Measurements from ENCODE around the gene FILIP1.

- TF ChIP-seq POLR2A (IDR thresholded peaks at IDR 0.05) (no peak), CTCF (IDR thresholded peaks at IDR 0.05) (no peak)
Observed at GRCh38 chr6:75378101-75378500, 115.5 kb downstream of the FILIP1 start.

Data from suprapubic skin (tissue), 3 donors.